H1 (cell line): ENCODE results near the gene SLC23A2. TPM values are rescaled to one million over a fixed set of nuclear protein-coding genes. Genes with fewer than 3 reads are reported as not detected.

Experiments
- CTCF ChIA-PET: fragments of 300-600 bp; sonication (Branson Sonifier 250); formaldehyde crosslinking; loops from one replicate; lab custom pipeline; 2021; ENCODE audit not compliant: partially characterized antibody; lab: Charles Lee
- POLR2A ChIA-PET: fragments of 300-600 bp; sonication (Branson Sonifier 250); formaldehyde crosslinking; loops from one replicate; lab custom pipeline; 2021; ENCODE audit warnings: inconsistent platforms; ENCODE audit not compliant: partially characterized antibody; lab: Charles Lee
- DNase-seq, 2 experiments: peaks; one replicate each; pipeline versions ENCODE4 v3.0.0 to v3.0.0-alpha.2; 2010 to 2022; ENCODE audit warnings: low spot score in 2 of 2, low read depth in 1 of 2, mixed read lengths in 1 of 2
- FAIRE-seq: peaks from 2 replicates; lab custom pipeline; 2011; peaks lifted over from hg19 to GRCh38; lab: Jason Lieb, UNC
- H2AFZ ChIP-seq: 2 replicates; pipeline ENCODE4 v1.8.1; 2012; ENCODE audit warnings: low read length, inconsistent platforms
- H2AK5ac ChIP-seq: 2 replicates; pipeline ENCODE4 v1.6.1; 2013; ENCODE audit warnings: low read depth, low read length
- H2BK120ac ChIP-seq: replicated peaks from 2 replicates; pipeline ENCODE3; 2013; ENCODE audit warnings: low read depth, low read length, inconsistent platforms
- H2BK12ac ChIP-seq: 2 replicates; pipeline ENCODE4 v1.6.1; 2013; ENCODE audit warnings: low read depth, low read length
- H2BK15ac ChIP-seq: 2 replicates; pipeline ENCODE4 v1.6.1; 2013; ENCODE audit warnings: low read length
- H2BK20ac ChIP-seq: 2 replicates; pipeline ENCODE4 v1.6.1; 2013; ENCODE audit warnings: low read length
- H2BK5ac ChIP-seq: 2 replicates; pipeline ENCODE4 v1.6.1; 2013; ENCODE audit warnings: low read depth, low read length
- H3K14ac ChIP-seq: 2 replicates; pipeline ENCODE4 v1.6.1; 2013; ENCODE audit warnings: inconsistent platforms; ENCODE audit not compliant: insufficient read length
- H3K18ac ChIP-seq: 2 replicates; pipeline ENCODE4 v1.6.1; 2013; ENCODE audit warnings: low read length; ENCODE audit errors: extremely low read depth
- H3K23ac ChIP-seq: 2 replicates; pipeline ENCODE4 v1.6.1; 2013; ENCODE audit warnings: inconsistent platforms; ENCODE audit not compliant: insufficient read length
- H3K23me2 ChIP-seq: 2 replicates; pipeline ENCODE4 v1.6.1; 2013; ENCODE audit warnings: low read depth, low read length
- H3K27ac ChIP-seq: 2 replicates; pipeline ENCODE4 v1.6.1; 2011; ENCODE audit warnings: low read depth, low read length, inconsistent platforms
- H3K27me3 ChIP-seq, 4 experiments: replicated peaks in 1 of 4; 1 replicate in 1 of 4; 2 replicates in 3 of 4; pipeline versions ENCODE4 v1.6.1 to v1.8.1; 2011 to 2013; ENCODE audit warnings: low read length in 3 of 4, mild to moderate bottlenecking in 3 of 4, inconsistent platforms in 2 of 4, mixed read lengths in 2 of 4, moderate library complexity in 1 of 4; ENCODE audit not compliant: control insufficient read depth in 3 of 4, insufficient read depth in 3 of 4; ENCODE audit errors: extremely low read depth in 1 of 4
- H3K36me3 ChIP-seq, 4 experiments: 2 replicates each; pipeline versions ENCODE4 v1.6.1 to v1.8.1; 2011 to 2013; ENCODE audit warnings: mild to moderate bottlenecking in 4 of 4, low read length in 3 of 4, moderate library complexity in 2 of 4, control low read depth in 1 of 4, inconsistent platforms in 1 of 4; ENCODE audit not compliant: insufficient read depth in 4 of 4, control insufficient read depth in 2 of 4
- H3K4ac ChIP-seq: replicated peaks from 2 replicates; pipeline ENCODE3; 2013; ENCODE audit warnings: low read length, low read depth, mixed read lengths, inconsistent platforms; ENCODE audit not compliant: insufficient read length
- H3K4me1 ChIP-seq, 4 experiments: replicated peaks in 1 of 4; 1 replicate in 1 of 4; 2 replicates in 3 of 4; pipeline versions ENCODE4 v1.6.1 to v1.8.1; 2011 to 2013; ENCODE audit warnings: low read length in 3 of 4, inconsistent platforms in 2 of 4, mixed read lengths in 1 of 4; ENCODE audit not compliant: insufficient read depth in 4 of 4, control insufficient read depth in 3 of 4
- H3K4me2 ChIP-seq, 2 experiments: 2 replicates each; pipeline versions ENCODE4 v1.6.1 to v1.8.1; 2011 to 2013; ENCODE audit warnings: low read depth in 2 of 2, low read length in 2 of 2, control low read depth in 1 of 2, inconsistent platforms in 1 of 2, mild to moderate bottlenecking in 1 of 2; ENCODE audit not compliant: insufficient read depth in 1 of 2
- H3K4me3 ChIP-seq, 4 experiments: fragments of 200-600, 300-600 bp in 1 of 4; sonication (generic), shearing (Covaris generic), sonication (Bioruptor Twin) in 1 of 4; 2 replicates each; pipeline versions ENCODE4 v1.5.1 to v1.8.1; 2011 to 2016; ENCODE audit warnings: low read length in 4 of 4, low read depth in 3 of 4, control low read depth in 2 of 4, inconsistent platforms in 2 of 4, mild to moderate bottlenecking in 2 of 4, mixed read lengths in 1 of 4, moderate library complexity in 1 of 4; ENCODE audit not compliant: insufficient read depth in 2 of 4; ENCODE audit errors: extremely low read depth in 1 of 4
- H3K56ac ChIP-seq: replicated peaks from 2 replicates; pipeline ENCODE3; 2013; ENCODE audit warnings: low read depth, mild to moderate bottlenecking, mixed read lengths, low read length, inconsistent platforms; ENCODE audit not compliant: insufficient read length
- H3K79me1 ChIP-seq: 2 replicates; pipeline ENCODE4 v1.6.1; 2013; ENCODE audit warnings: low read depth, low read length, control low read depth
- H3K79me2 ChIP-seq, 2 experiments: 2 replicates each; pipeline versions ENCODE4 v1.6.1 to v1.8.1; 2012 to 2013; ENCODE audit warnings: low read length in 2 of 2, mild to moderate bottlenecking in 2 of 2, inconsistent platforms in 1 of 2; ENCODE audit not compliant: insufficient read depth in 2 of 2, control insufficient read depth in 1 of 2
- H3K9ac ChIP-seq, 4 experiments: replicated peaks in 1 of 4; 1 replicate in 1 of 4; 2 replicates in 3 of 4; pipeline versions ENCODE4 v1.6.1 to v1.8.1; 2011 to 2013; ENCODE audit warnings: low read depth in 3 of 4, low read length in 3 of 4, control low read depth in 2 of 4, mild to moderate bottlenecking in 2 of 4, moderate library complexity in 2 of 4, inconsistent platforms in 1 of 4; ENCODE audit errors: extremely low read depth in 1 of 4
- H3K9me3 ChIP-seq, 2 experiments: 2 replicates each; pipeline versions ENCODE4 v1.6.1 to v1.8.1; 2012 to 2013; ENCODE audit warnings: mild to moderate bottlenecking in 2 of 2, moderate library complexity in 2 of 2, control low read depth in 1 of 2, inconsistent platforms in 1 of 2, low read depth in 1 of 2, low read length in 1 of 2, mixed read lengths in 1 of 2; ENCODE audit not compliant: insufficient read depth in 2 of 2
- H4K20me1 ChIP-seq, 2 experiments: replicated peaks in 1 of 2; 2 replicates each; pipeline versions ENCODE3 to v1.8.1; 2011 to 2013; ENCODE audit warnings: inconsistent platforms in 2 of 2, low read length in 2 of 2, mild to moderate bottlenecking in 1 of 2; ENCODE audit not compliant: insufficient read depth in 2 of 2, control insufficient read depth in 1 of 2
- H4K5ac ChIP-seq: 2 replicates; pipeline ENCODE4 v1.6.1; 2013; ENCODE audit warnings: low read length, low read depth, mixed read lengths, inconsistent platforms; ENCODE audit not compliant: insufficient read length
- H4K8ac ChIP-seq: 2 replicates; pipeline ENCODE4 v1.8.0; 2013; ENCODE audit warnings: mild to moderate bottlenecking, moderate library complexity, low read length, inconsistent platforms; ENCODE audit not compliant: insufficient read depth; ENCODE audit errors: extremely low read depth
- H4K91ac ChIP-seq: replicated peaks from 2 replicates; pipeline ENCODE3; 2013; ENCODE audit warnings: low read length, mixed read lengths, inconsistent platforms; ENCODE audit not compliant: insufficient read length
- CBX5 ChIP-seq: fragments of 300-800, 300-1000 bp; sonication (generic); IDR thresholded peaks from 2 replicates; pipeline ENCODE4 v1.7.1; 2016; ENCODE audit warnings: antibody characterized with exemption, low read length, low read depth
- CTBP2 ChIP-seq: IDR thresholded peaks from 2 replicates; pipeline ENCODE4 v1.7.0; 2011; ENCODE audit warnings: borderline replicate concordance, mild to moderate bottlenecking, moderate library complexity, mixed read lengths, low read length; ENCODE audit not compliant: insufficient read depth, insufficient read length
- EP300 ChIP-seq, 2 experiments: IDR thresholded peaks; 1 replicate in 1 of 2; 2 replicates in 1 of 2; pipeline ENCODE4 v1.6.1; 2011 to 2012; ENCODE audit warnings: low read depth in 2 of 2, low read length in 2 of 2, mild to moderate bottlenecking in 2 of 2, borderline replicate concordance in 1 of 2, inconsistent platforms in 1 of 2, moderate library complexity in 1 of 2
- JUN ChIP-seq: IDR thresholded peaks from 2 replicates; pipeline ENCODE4 v1.6.1; 2011; ENCODE audit warnings: low read depth, mild to moderate bottlenecking, improper control_type of control experiment, low read length
- KDM1A ChIP-seq: fragments of 200-600, 300-600 bp; sonication (generic); IDR thresholded peaks from 2 replicates; pipeline ENCODE4 v1.7.1; 2016; ENCODE audit warnings: mild to moderate bottlenecking, low read length, borderline replicate concordance
- KDM4A ChIP-seq: IDR thresholded peaks from one replicate; pipeline ENCODE4 v1.7.1; 2012; ENCODE audit warnings: low read depth, mild to moderate bottlenecking, moderate library complexity, low read length, inconsistent platforms; ENCODE audit not compliant: severe bottlenecking
- PHF8 ChIP-seq: fragments of 200-600 bp; sonication (generic); conservative IDR thresholded peaks from 2 replicates; pipeline ENCODE4 v1.7.1; 2012; ENCODE audit warnings: low read depth, mild to moderate bottlenecking, inconsistent platforms, low read length, moderate library complexity
- RXRA ChIP-seq: IDR thresholded peaks from 2 replicates; pipeline ENCODE4 v1.6.1; 2011; ENCODE audit warnings: low read depth, mild to moderate bottlenecking, low read length, moderate library complexity; ENCODE audit not compliant: insufficient read depth
- TAF7 ChIP-seq: optimal IDR thresholded peaks from 2 replicates; pipeline ENCODE3; 2011; ENCODE audit warnings: low read depth, mild to moderate bottlenecking, inconsistent platforms, low read length, moderate library complexity, borderline replicate concordance
- WGBS, 2 experiments: shearing (Covaris generic) in 1 of 2; methylation state at CpG; one replicate each; pipeline versions ENCODE4 v1.1.6 to v1.1.7; 2013 to 2015; ENCODE audit warnings: low lambda C conversion rate in 2 of 2, mixed read lengths in 2 of 2, inconsistent platforms in 1 of 2, low coverage in 1 of 2, missing lambda C conversion rate in 1 of 2; ENCODE audit not compliant: insufficient replicate concordance in 2 of 2, insufficient coverage in 1 of 2, insufficient read length in 1 of 2; ENCODE audit errors: extremely low coverage in 1 of 2, missing lambda C conversion rate in 1 of 2; 5-methylcytosine and 5-hydroxymethylcytosine counted together
- polyA plus RNA-seq, 7 experiments: library from polyadenylated mRNA; depleted of rRNA in 3 of 7; stranded (reverse) in 5 of 7; unstranded in 2 of 7; fragments of >200 nt in 5 of 7; fragments of 200-250 nt in 2 of 7; gene quantifications; 1 replicate in 5 of 7; 2 replicates in 1 of 7; 4 replicates in 1 of 7; pipeline versions ENCODE4 v1.2.1 to v1.2.3, GENCODE V29; 2011 to 2013; ENCODE audit warnings: missing spikeins in 2 of 7, mixed read lengths in 2 of 7
- total RNA-seq: library from RNA; stranded (reverse); fragmentation: NEBNext Ultra II Directional; extraction: Animal tissue kit (Norgen Biotek cat#: 25700); gene quantifications from 2 replicates; pipeline ENCODE4 v1.2.1, GENCODE V29; 2021
- TF ChIP-seq, protein P1 (sequence below): IDR thresholded peaks from 2 replicates; pipeline ENCODE4 v1.6.1; 2012; ENCODE audit warnings: low read length, inconsistent platforms

Gene SLC23A2
- total and polyA plus RNA-seq, 2 of the 8 experiments (the other 6 are each of a cell fraction or from before 2014, with no cell fraction given): 17.0 to 18.6 TPM

DNA sequence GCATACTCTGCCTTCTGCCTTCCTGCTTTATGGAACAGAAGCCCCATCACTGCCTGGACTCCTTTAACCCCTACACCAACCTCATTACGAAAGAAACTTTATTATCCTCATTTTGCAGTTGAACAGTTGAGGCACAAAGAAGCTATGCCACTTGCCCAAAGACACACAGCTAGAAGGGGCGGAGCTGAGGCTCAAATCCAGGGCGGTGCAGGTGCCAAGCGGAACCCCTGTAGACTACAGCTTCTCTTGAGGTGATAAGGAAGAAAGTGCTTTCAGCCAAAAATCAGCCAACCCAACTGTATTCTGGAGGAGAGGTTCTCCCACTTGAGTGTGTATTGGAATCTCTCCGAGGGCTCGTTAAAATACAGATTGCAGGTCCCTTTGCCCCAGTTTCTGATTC, 189.1 kb downstream of the SLC23A2 start:
- WGBS, 2 experiments: 85% methylated on average over 6 of the region's 6 CpGs; no CpG with 5 or more reads in 1 of the 2 experiments
- no peak overlapping the region for H2BK15ac ChIP-seq
- H4K8ac ChIP-seq: no peak overlapping the region
- DNase-seq: no peak
- FAIRE-seq: no peak
- H4K20me1 ChIP-seq: peaks cover 0 to 2% of the 10 kb centered on the region in 2 experiments
- H3K9me3 ChIP-seq: no peaks in the 10 kb centered on the region
- H3K79me2 ChIP-seq: no peaks in the 10 kb centered on the region
- ChIA-PET POLR2A (no interaction called here), CTCF (interaction anchor here (0.5 to 0.9 kb wide), 2 partner anchors 32 to 126 kb away, joined by 3 read pairs; no protein-coding TSS in a partner anchor)
- no peak overlapping the region for H3K4me2 ChIP-seq
- H3K36me3 ChIP-seq: no peaks in the 10 kb centered on the region; a peak in 1 of 8 replicates
- H2BK20ac ChIP-seq: no peak overlapping the region
- no peak overlapping the region for H3K18ac ChIP-seq
- no peak overlapping the region for H2AFZ ChIP-seq
- H2BK5ac ChIP-seq: no peak overlapping the region
- H4K5ac ChIP-seq: no peak overlapping the region
- H3K23ac ChIP-seq: no peak overlapping the region
- no peaks in the 10 kb centered on the region for H3K27me3 ChIP-seq
- H3K4ac ChIP-seq: no peak overlapping the region
- peaks cover 0 to 7% (median 4%) of the 10 kb centered on the region in 4 experiments; a peak in 5 of 7 replicates for H3K4me1 ChIP-seq
- H3K9ac ChIP-seq: no peak overlapping the region
- H3K14ac ChIP-seq: no peak overlapping the region
- H2BK120ac ChIP-seq: no peak overlapping the region
- no peaks in the 10 kb centered on the region; the same call in 1 of the 2 replicates for H3K23me2 ChIP-seq
- no peak overlapping the region for H2BK12ac ChIP-seq
- H3K56ac ChIP-seq: no peak overlapping the region
- H4K91ac ChIP-seq: no peak overlapping the region
- H3K79me1 ChIP-seq: no peaks in the 10 kb centered on the region; the same call in 1 of the 2 replicates
- no peak overlapping the region for H3K27ac ChIP-seq
- 0 out of 2 replicates have a peak overlapping the region, but pooled peaks have one; percentile 53 for H2AK5ac ChIP-seq
- no peak overlapping the region for H3K4me3 ChIP-seq
- TF ChIP-seq PHF8 (no peak), TAF7 (no peak), CBX5 (no peak), EP300 (IDR thresholded peaks at IDR 0.05; ENCODE audit: borderline replicate concordance in 1 of 2, low read depth in 2 of 2, low read length in 2 of 2) (no peak), CTBP2 (no peak), JUN (no peak), RXRA (no peak), KDM1A (no peak), KDM4A (no peak)
- TF ChIP-seq, protein P1, sequence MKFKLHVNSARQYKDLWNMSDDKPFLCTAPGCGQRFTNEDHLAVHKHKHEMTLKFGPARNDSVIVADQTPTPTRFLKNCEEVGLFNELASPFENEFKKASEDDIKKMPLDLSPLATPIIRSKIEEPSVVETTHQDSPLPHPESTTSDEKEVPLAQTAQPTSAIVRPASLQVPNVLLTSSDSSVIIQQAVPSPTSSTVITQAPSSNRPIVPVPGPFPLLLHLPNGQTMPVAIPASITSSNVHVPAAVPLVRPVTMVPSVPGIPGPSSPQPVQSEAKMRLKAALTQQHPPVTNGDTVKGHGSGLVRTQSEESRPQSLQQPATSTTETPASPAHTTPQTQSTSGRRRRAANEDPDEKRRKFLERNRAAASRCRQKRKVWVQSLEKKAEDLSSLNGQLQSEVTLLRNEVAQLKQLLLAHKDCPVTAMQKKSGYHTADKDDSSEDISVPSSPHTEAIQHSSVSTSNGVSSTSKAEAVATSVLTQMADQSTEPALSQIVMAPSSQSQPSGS: no peak
